Measurements from ENCODE around the gene MATN4. TPM values are rescaled to one million over a fixed set of nuclear protein-coding genes. Genes with fewer than 3 reads are reported as not detected.
A peak's percentile ranks its signal among the peaks of the same experiment; 100 is the strongest.

MATN4 gene
- total RNA-seq, 2 donors from 2014 or later: 0.20 to 0.46 TPM

DNA sequence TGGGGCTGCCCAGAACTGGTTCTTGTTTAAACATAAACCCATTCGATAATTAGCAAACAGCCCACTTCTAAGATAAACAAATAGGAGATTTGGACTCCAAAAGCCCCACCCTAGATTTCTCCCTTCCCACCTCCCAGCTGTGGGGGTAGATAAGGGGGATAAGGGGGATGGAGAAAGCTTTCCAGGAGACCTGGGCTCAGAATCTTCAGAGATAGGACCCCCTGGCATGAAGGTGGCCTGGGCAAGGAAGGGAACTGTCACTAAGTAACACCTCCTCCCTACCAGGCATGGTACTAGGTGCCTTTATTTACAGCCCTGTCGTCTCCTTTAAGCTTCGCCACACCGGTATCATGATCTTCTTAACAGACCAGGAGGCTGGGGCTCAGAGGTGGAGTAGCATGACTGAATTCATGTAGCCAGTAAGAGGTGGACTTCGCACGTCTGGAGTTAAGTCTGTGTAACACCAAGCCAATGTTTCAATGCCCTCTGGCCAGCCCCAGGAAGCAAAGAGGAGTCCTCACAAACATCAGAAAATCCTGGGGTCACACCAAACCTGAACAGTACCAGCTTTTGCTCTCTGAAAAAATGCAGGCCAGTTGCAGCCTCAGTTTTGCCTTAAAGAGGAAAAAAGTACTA is 35.6 kb upstream of the MATN4 start:
- H3K4me1 Mint-ChIP-seq: peaks cover 85% of the 10 kb centered on the region
- no peak overlapping the region for H3K27ac ChIP-seq (ENCODE audit: low read depth, low read length)
- H3K27ac Mint-ChIP-seq: peak overlapping the region; percentile 97
- H3K4me3 ChIP-seq (ENCODE audit: low read length): peak overlapping the region; percentile 95
- peak; percentile 67 for DNase-seq
- WGBS, 2 experiments (ENCODE audit: insufficient coverage in 1 of 2, insufficient read length in 1 of 2): 35 to 76% methylated on average over 3 to 5 of the region's 6 CpGs
- peaks cover 13% of the 10 kb centered on the region for H3K36me3 ChIP-seq (ENCODE audit: control insufficient read depth, insufficient read depth, low read length)
- peaks cover 51% of the 10 kb centered on the region for H3K4me1 ChIP-seq (ENCODE audit: control insufficient read depth, insufficient read depth, low read length)
- H3K4me3 Mint-ChIP-seq: peak overlapping the region; percentile 86
- H3K9me3 ChIP-seq (ENCODE audit: control insufficient read depth, low read length): no peaks in the 10 kb centered on the region
- H3K27me3 Mint-ChIP-seq (ENCODE audit: insufficient read depth): no peaks in the 10 kb centered on the region
- H3K9me3 Mint-ChIP-seq: no peaks in the 10 kb centered on the region
- peaks cover 11% of the 10 kb centered on the region for H3K36me3 Mint-ChIP-seq (ENCODE audit: low read depth)
- H3K9ac ChIP-seq (ENCODE audit: extremely low read depth, low read length, poor library complexity, severe bottlenecking): peak overlapping the region; percentile 75
- H3K27me3 ChIP-seq (ENCODE audit: control insufficient read depth, insufficient read depth, low read length, poor library complexity, severe bottlenecking): no peaks in the 10 kb centered on the region
- TF ChIP-seq, protein P1, sequence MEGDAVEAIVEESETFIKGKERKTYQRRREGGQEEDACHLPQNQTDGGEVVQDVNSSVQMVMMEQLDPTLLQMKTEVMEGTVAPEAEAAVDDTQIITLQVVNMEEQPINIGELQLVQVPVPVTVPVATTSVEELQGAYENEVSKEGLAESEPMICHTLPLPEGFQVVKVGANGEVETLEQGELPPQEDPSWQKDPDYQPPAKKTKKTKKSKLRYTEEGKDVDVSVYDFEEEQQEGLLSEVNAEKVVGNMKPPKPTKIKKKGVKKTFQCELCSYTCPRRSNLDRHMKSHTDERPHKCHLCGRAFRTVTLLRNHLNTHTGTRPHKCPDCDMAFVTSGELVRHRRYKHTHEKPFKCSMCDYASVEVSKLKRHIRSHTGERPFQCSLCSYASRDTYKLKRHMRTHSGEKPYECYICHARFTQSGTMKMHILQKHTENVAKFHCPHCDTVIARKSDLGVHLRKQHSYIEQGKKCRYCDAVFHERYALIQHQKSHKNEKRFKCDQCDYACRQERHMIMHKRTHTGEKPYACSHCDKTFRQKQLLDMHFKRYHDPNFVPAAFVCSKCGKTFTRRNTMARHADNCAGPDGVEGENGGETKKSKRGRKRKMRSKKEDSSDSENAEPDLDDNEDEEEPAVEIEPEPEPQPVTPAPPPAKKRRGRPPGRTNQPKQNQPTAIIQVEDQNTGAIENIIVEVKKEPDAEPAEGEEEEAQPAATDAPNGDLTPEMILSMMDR (conservative IDR thresholded peaks at IDR 0.05): no peak

DNA sequence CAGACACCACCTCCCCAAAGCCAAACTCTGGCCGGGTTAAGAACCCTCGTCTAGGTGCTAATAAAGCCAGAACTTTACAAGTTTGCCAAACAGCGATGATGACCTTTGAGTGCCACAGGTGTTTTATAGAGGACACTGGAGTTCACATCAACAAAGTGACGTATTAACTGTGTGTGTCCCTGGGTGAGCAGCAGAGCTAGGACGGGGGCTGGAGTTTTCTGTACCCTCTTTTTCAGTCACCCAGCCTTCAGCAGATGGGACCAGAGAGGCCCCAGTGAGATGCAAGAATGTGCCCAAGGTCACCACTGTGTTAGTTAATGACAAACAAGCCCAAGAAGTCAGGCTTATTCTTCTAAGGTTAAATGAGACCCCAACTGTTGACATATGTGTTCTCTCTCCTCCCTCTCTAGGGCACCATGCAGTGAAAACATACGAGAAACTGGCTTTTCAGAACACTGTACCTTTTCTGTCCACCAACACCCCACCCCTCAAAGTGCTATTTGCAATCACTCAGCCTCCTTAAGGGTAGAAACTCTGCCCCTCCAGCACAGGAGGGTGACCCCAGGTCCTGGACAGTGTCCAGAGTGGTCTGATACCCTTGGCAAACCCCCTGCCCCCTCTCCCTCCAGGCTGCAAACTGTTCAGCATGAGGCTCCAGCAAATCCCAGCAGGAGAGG is 34.9 kb upstream of the MATN4 start:
- Mint-ChIP-seq H3K27me3 (ENCODE audit: insufficient read depth) (no peaks in the 10 kb centered on the region), H3K4me1 (peaks cover 91% of the 10 kb centered on the region), H3K27ac (peak overlapping the region; percentile 97), H3K9me3 (no peaks in the 10 kb centered on the region), H3K4me3 (peak overlapping the region; percentile 86), H3K36me3 (ENCODE audit: low read depth) (peaks cover 11% of the 10 kb centered on the region)
- no peak for DNase-seq
- 34 to 37% methylated on average over 4 to 6 of the region's 6 CpGs for WGBS, 2 experiments (ENCODE audit: insufficient coverage in 1 of 2, insufficient read length in 1 of 2)
- peaks cover 56% of the 10 kb centered on the region for H3K4me1 ChIP-seq (ENCODE audit: control insufficient read depth, insufficient read depth, low read length)
- peak overlapping the region; percentile 95 for H3K4me3 ChIP-seq (ENCODE audit: low read length)
- peaks cover 13% of the 10 kb centered on the region for H3K36me3 ChIP-seq (ENCODE audit: control insufficient read depth, insufficient read depth, low read length)
- TF ChIP-seq, protein P1 (conservative IDR thresholded peaks at IDR 0.05): no peak
- no peaks in the 10 kb centered on the region for H3K9me3 ChIP-seq (ENCODE audit: control insufficient read depth, low read length)
- H3K9ac ChIP-seq (ENCODE audit: extremely low read depth, low read length, poor library complexity, severe bottlenecking): peak overlapping the region; percentile 75
- H3K27ac ChIP-seq (ENCODE audit: low read depth, low read length): peak overlapping the region; percentile 4
- no peaks in the 10 kb centered on the region for H3K27me3 ChIP-seq (ENCODE audit: control insufficient read depth, insufficient read depth, low read length, poor library complexity, severe bottlenecking)

DNA sequence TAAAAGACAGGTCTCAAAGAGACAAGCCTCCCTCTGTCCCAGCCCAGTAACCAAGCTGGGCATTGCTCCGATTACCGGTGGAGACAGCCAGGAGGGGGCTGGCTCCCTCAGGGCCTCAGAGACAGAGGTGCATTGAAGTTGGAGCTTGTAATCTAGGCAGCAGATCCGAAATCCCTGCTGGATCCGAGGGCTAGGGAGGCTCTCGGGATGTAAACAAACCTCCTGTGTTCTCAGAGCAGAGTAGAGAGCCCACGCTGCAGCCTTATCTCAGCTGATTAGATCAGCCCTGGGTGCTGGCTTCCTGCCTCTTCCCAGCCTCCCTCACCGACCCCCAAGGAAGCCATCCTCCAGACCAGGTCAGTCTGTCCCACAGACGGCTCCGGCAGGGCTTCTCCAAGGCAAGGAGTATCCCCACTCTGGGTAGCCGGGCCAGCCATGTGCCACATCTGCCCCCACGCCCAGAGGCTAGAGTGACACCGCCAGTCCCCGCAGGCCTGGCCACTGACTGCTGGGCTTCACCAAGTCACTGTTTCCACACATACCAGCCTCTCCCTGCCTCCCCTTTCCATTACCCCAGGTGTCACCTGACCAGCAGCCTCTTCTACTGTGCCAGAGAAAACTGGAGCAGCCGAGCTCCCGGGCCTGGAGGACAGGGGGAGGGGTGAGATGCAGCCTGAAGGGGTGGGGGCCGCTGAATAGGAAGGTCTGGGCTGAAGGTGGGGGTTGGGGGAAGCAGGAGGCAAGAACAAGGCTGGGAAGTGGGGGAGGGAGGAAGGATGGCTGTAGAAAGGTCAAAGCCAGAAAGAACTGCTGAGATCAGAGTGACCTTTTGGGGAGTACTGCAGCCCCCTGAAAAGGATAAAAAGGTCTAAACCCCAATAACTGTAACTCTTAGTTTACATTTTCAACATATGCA is 34.1 kb upstream of the MATN4 start:
- DNase-seq: peak; percentile 89
- peaks cover 95% of the 10 kb centered on the region for H3K4me1 Mint-ChIP-seq
- H3K4me3 ChIP-seq (ENCODE audit: low read length): peak overlapping the region; percentile 95
- peaks cover 57% of the 10 kb centered on the region for H3K4me1 ChIP-seq (ENCODE audit: control insufficient read depth, insufficient read depth, low read length)
- H3K27me3 Mint-ChIP-seq (ENCODE audit: insufficient read depth): no peaks in the 10 kb centered on the region
- WGBS, 2 experiments (ENCODE audit: insufficient coverage in 1 of 2, insufficient read length in 1 of 2): 0 to 4% methylated on average over 5 to 16 of the region's 16 CpGs
- H3K27me3 ChIP-seq (ENCODE audit: control insufficient read depth, insufficient read depth, low read length, poor library complexity, severe bottlenecking): no peaks in the 10 kb centered on the region
- no peaks in the 10 kb centered on the region for H3K9me3 ChIP-seq (ENCODE audit: control insufficient read depth, low read length)
- H3K36me3 ChIP-seq (ENCODE audit: control insufficient read depth, insufficient read depth, low read length): peaks cover 13% of the 10 kb centered on the region
- H3K4me3 Mint-ChIP-seq: peak overlapping the region; percentile 86
- peak overlapping the region; percentile 97 for H3K27ac Mint-ChIP-seq
- H3K27ac ChIP-seq (ENCODE audit: low read depth, low read length): peak overlapping the region; percentile 68
- TF ChIP-seq, protein P1 (conservative IDR thresholded peaks at IDR 0.05): no peak
- H3K9me3 Mint-ChIP-seq: no peaks in the 10 kb centered on the region
- H3K9ac ChIP-seq (ENCODE audit: extremely low read depth, low read length, poor library complexity, severe bottlenecking): peak overlapping the region; percentile 75
- peaks cover 11% of the 10 kb centered on the region for H3K36me3 Mint-ChIP-seq (ENCODE audit: low read depth)

Measured in endodermal cell (in vitro differentiated cells).